Endothelial cell of umbilical vein (primary cell): Measurements from ENCODE around the gene CFAP126. TPM values are rescaled to one million over a fixed set of nuclear protein-coding genes. Genes with fewer than 3 reads are reported as not detected.

Experiments used
- BruUV-seq: library from RNA; stranded (reverse); fragments of 400-500 nt; replicated peaks from 2 replicates; lab custom pipeline; 2021; lab: Mats Ljungman, UMichigan
- CTCF ChIA-PET: fragments of 300-600, 350-600 bp; sonication (Branson Sonifier 250); formaldehyde crosslinking; loops from one replicate; lab custom pipeline; 2021; ENCODE audit warnings: antibody characterized with exemption, inconsistent platforms; lab: Charles Lee
- POLR2A ChIA-PET: fragments of 300-600, 350-600 bp; sonication (Branson Sonifier 250); formaldehyde crosslinking; loops from one replicate; lab custom pipeline; 2021; ENCODE audit warnings: antibody characterized with exemption, inconsistent platforms; lab: Charles Lee
- DNase-seq: peaks from one replicate; pipeline ENCODE4 v3.0.0-alpha.2; 2011; ENCODE audit warnings: low read depth, low spot score
- FAIRE-seq: peaks from 2 replicates; lab custom pipeline; 2011; peaks lifted over from hg19 to GRCh38; lab: Jason Lieb, UNC
- H2AFZ ChIP-seq: 2 replicates; pipeline ENCODE4 v1.6.0; 2012; ENCODE audit warnings: low read depth, low read length, control low read depth, inconsistent platforms
- H3K27ac ChIP-seq: 2 replicates; pipeline ENCODE4 v1.5.1; 2011; ENCODE audit warnings: low read depth, mild to moderate bottlenecking, control low read depth, low read length, moderate library complexity; ENCODE audit not compliant: insufficient read depth
- H3K27me3 ChIP-seq, 2 experiments: 2 replicates each; pipeline versions ENCODE4 v1.6.0 to v1.6.1; 2011; ENCODE audit warnings: low read length in 2 of 2, mixed read lengths in 1 of 2; ENCODE audit not compliant: control insufficient read depth in 2 of 2, insufficient read depth in 2 of 2
- H3K36me3 ChIP-seq, 2 experiments: 2 replicates in 1 of 2; 3 replicates in 1 of 2; pipeline ENCODE4 v1.5.1; 2011; ENCODE audit warnings: low read length in 2 of 2, mild to moderate bottlenecking in 1 of 2, moderate library complexity in 1 of 2; ENCODE audit not compliant: control insufficient read depth in 2 of 2, insufficient read depth in 2 of 2; ENCODE audit errors: extremely low read depth in 1 of 2
- H3K4me1 ChIP-seq: 3 replicates; pipeline ENCODE4 v1.5.1; 2011; ENCODE audit warnings: mild to moderate bottlenecking, low read length; ENCODE audit not compliant: control insufficient read depth, insufficient read depth; ENCODE audit errors: extremely low read depth
- H3K4me2 ChIP-seq: 2 replicates; pipeline ENCODE4 v1.6.1; 2011; ENCODE audit warnings: low read length, control low read depth, mixed read lengths; ENCODE audit not compliant: insufficient read depth
- H3K4me3 ChIP-seq, 3 experiments: fragments of 200-600 bp in 1 of 3; sonication (generic), shearing (Covaris generic) in 1 of 3; replicated peaks in 1 of 3; 2 replicates each; pipeline ENCODE4 v1.5.1; 2011 to 2016; ENCODE audit warnings: control low read depth in 3 of 3, low read length in 3 of 3, mild to moderate bottlenecking in 2 of 3, inconsistent platforms in 1 of 3, low read depth in 1 of 3, moderate library complexity in 1 of 3; ENCODE audit not compliant: insufficient read depth in 1 of 3
- H3K79me2 ChIP-seq: 2 replicates; pipeline ENCODE4 v1.6.0; 2012; ENCODE audit warnings: low read length, inconsistent platforms; ENCODE audit not compliant: control insufficient read depth, insufficient read depth
- H3K9ac ChIP-seq: replicated peaks from 2 replicates; pipeline ENCODE3; 2011; ENCODE audit warnings: low read length, control low read depth; ENCODE audit not compliant: insufficient read depth; ENCODE audit errors: extremely low read depth
- H3K9me1 ChIP-seq: replicated peaks from 3 replicates; pipeline ENCODE4 v1.6.0; 2011; ENCODE audit warnings: mild to moderate bottlenecking, low read length; ENCODE audit not compliant: control insufficient read depth, insufficient read depth; ENCODE audit errors: extremely low read depth
- H3K9me3 ChIP-seq: replicated peaks from 2 replicates; pipeline ENCODE4 v1.5.1; 2012; ENCODE audit warnings: low read length, inconsistent platforms; ENCODE audit not compliant: control insufficient read depth, insufficient read depth
- H4K20me1 ChIP-seq: replicated peaks from 2 replicates; pipeline ENCODE3; 2011; ENCODE audit warnings: mild to moderate bottlenecking, low read length; ENCODE audit not compliant: control insufficient read depth, insufficient read depth; ENCODE audit errors: extremely low read depth
- CTCF ChIP-seq, 2 donors: IDR thresholded peaks; 1 replicate in 1 of 2; 2 replicates in 1 of 2; pipeline ENCODE4 v1.5.1; 2011; ENCODE audit warnings: low read length in 2 of 2, mild to moderate bottlenecking in 2 of 2, moderate library complexity in 2 of 2, control low read depth in 1 of 2, inconsistent platforms in 1 of 2, low read depth in 1 of 2; ENCODE audit not compliant: insufficient read depth in 1 of 2; ENCODE audit errors: extremely low read depth in 1 of 2
- EZH2 ChIP-seq: IDR thresholded peaks from 2 replicates; pipeline ENCODE4 v1.6.1; 2012; ENCODE audit warnings: borderline replicate concordance, low read depth, mild to moderate bottlenecking, moderate library complexity, low read length, inconsistent platforms; ENCODE audit not compliant: severe bottlenecking
- GATA2 ChIP-seq: IDR thresholded peaks from 2 replicates; pipeline ENCODE4 v1.7.0; 2011; ENCODE audit warnings: low read depth, mild to moderate bottlenecking, moderate library complexity, mixed read lengths, low read length; ENCODE audit not compliant: insufficient read length, insufficient read depth
- JUN ChIP-seq: IDR thresholded peaks from 2 replicates; pipeline ENCODE4 v1.6.1; 2011; ENCODE audit warnings: borderline replicate concordance, low read depth; ENCODE audit not compliant: insufficient read length, insufficient read depth
- MAX ChIP-seq: IDR thresholded peaks from 2 replicates; pipeline ENCODE4 v1.6.1; 2011; ENCODE audit not compliant: insufficient read depth, insufficient read length
- dilution Hi-C: fragments of 300-500 bp; cut with MboI; formaldehyde crosslinking; loops from one replicate; pipeline ENCODE4 v1.15.0; 2019; ENCODE audit warnings: low sequenced_read_pairs; ENCODE audit not compliant: extremely low pct_ligation_motif_present
- intact Hi-C: fragments of 100-400 bp; cut with micrococcal nuclease; formaldehyde crosslinking; loops from one replicate; pipeline ENCODE4 v1.10.0; 2022
- polyA plus RNA-seq, 4 experiments: library from polyadenylated mRNA; depleted of rRNA in 3 of 4; stranded (reverse) in 3 of 4; unstranded in 1 of 4; fragments of >200 nt; gene quantifications; 2 replicates each; pipeline versions ENCODE4 v1.2.1 to v1.2.3, GENCODE V29; 2011 to 2012; ENCODE audit warnings: missing spikeins in 1 of 4
- total RNA-seq: library from RNA; stranded (reverse); gene quantifications from 2 replicates; pipeline ENCODE4 v1.2.3, GENCODE V29; 2021

CFAP126 gene
- total and polyA plus RNA-seq, 2 donors (not counting 3 experiments of a cell fraction or from before 2014, with no cell fraction given): not detected

GRCh38 chr1:161388639-161389038 is 21.0 kb upstream of the CFAP126 start:
- H3K79me2 ChIP-seq: no peaks in the 10 kb centered on the region
- dilution Hi-C loops: no loop called here
- H3K9me1 ChIP-seq: no peaks in the 10 kb centered on the region
- intact Hi-C loops: loop anchor here (10.0 kb wide), 1 partner anchor 364 kb away; the partner anchor contains the start of gene F11R
- no peak overlapping the region for H3K27ac ChIP-seq
- TF ChIP-seq EZH2 (no peak), JUN (no peak), MAX (no peak), CTCF (IDR thresholded peaks at IDR 0.05; ENCODE audit: extremely low read depth in 1 of 2, insufficient read depth in 1 of 2, low read depth in 1 of 2, low read length in 2 of 2) (no peak), GATA2 (no peak)
- DNase-seq: no peak
- POLR2A ChIA-PET: interaction anchor here (1.1 kb wide), 1 partner anchor 163 kb away, joined by 8 read pairs; no protein-coding TSS in a partner anchor
- H3K27me3 ChIP-seq: no peaks in the 10 kb centered on the region
- FAIRE-seq: no peak
- peaks cover 3% of the 10 kb centered on the region for H3K4me1 ChIP-seq
- H3K9ac ChIP-seq: no peak overlapping the region
- no peak overlapping the region for H2AFZ ChIP-seq
- no peaks in the 10 kb centered on the region for H3K9me3 ChIP-seq
- H3K36me3 ChIP-seq: no peaks in the 10 kb centered on the region
- no peak overlapping the region for H3K4me3 ChIP-seq
- CTCF ChIA-PET: interaction anchor here (1.1 to 1.7 kb wide), 2 partner anchors 14 to 163 kb away, joined by 3 to 11 read pairs; partner anchors contain the start of gene TOMM40L
- no peak overlapping the region for H3K4me2 ChIP-seq
- no TSS peak for BruUV-seq
- H4K20me1 ChIP-seq: no peaks in the 10 kb centered on the region
